ENCODE data around the gene PRR11. TPM values are rescaled to one million over a fixed set of nuclear protein-coding genes. Genes with fewer than 3 reads are reported as not detected.
"Not testable (repeated sequence)": the region's sequence is repeated elsewhere in the genome, so short reads cannot be mapped to it uniquely, and the experiment has no call there.

PRR11 gene
- total RNA-seq, 1 experiment from 2014 or later = 14.7 TPM

DNA sequence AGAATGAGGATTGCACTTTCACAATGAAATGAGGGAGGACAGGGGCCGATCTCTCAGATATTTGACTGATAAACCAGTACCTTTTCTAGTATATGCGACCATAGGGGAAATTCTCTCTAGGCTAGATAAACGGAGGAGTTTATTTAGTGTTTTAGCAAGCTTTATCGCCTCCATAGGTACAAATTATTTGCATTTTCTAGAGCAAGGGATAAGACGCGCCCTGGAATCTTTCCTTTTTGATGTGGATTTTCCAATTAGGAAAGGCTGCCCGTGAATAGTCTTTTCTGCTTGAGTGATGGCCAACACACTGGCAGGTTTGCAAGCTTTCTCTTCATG, 64.4 kb downstream of the PRR11 start:
- no peak for DNase-seq (ENCODE audit: low read depth)

DNA sequence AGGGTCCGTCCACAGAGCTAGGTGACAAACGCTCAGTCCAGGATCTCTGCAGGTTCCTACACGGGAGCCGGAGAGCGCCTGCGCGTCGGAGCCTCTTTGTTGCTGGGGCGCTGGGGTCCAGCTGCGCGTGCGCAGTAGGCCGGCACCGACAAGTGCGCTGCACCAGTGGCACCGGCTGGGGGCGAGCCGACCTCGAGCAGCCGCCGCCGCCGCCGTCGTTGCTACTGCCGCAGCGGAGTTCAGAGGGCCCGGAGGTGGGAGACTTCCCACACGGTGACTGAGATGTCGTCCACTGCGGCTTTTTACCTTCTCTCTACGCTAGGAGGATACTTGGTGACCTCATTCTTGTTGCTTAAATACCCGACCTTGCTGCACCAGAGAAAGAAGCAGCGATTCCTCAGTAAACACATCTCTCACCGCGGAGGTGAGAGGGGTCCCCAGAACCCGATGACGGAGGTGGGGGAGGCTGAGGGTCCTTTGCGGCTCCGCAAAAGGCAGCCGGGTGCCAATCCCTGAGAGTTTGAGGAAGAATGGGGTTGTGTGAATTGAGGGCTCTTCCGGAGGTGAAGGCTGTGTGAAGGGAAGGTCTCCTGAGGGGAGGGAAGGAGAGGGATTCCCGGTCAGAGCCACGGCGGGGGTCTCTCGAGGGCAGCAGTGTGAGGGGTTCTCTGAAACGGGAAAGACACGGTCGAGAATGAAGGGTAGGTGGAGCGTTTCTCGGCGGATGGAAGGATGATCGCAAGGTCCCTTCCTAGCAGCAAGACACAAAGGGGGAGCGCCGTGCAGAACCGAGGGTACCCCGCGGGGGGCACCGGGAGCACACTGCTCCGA, 65.0 kb downstream of the PRR11 start, which contains the start of gene GDPD1:
Gene GDPD1, plus strand, starts transcription at position 184 of the 831 bp plus-strand sequence. Its CDS starts 99 bp downstream, at position 283.
- peak; percentile 95 for DNase-seq (ENCODE audit: low read depth)

DNA sequence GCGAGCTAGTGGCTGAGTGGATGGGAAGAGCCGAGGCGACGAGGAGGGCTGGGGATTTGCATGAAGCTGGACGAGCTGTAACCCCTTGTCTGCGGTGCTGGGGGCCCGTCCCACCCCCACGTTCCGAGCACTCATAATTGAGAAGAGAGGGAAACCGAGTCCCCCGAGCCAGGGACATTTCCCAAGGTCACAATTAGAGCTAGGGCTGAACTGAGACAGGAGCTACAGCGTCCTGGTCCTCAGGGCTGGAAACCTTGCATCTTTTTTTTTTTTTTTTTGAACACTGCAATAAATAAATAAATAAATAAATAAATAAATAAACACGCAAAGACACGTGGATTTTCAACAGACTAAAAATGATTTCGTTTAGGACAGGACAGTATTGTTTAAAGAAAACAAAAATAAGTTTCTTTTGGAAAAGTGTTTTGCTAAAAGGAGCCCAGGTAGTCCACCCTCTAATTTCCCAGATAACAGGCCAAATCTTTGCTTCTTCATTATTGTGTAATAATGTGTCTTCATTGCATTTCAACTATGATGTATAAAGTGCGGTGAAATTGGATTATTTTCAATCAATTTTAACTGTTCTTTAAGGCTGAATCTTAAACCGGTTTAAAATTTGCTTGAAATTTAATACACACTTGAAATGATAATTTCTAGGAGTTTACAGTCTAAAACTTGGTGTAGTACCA, 65.8 kb downstream of the PRR11 start:
- no peak for DNase-seq (ENCODE audit: low read depth)

DNA sequence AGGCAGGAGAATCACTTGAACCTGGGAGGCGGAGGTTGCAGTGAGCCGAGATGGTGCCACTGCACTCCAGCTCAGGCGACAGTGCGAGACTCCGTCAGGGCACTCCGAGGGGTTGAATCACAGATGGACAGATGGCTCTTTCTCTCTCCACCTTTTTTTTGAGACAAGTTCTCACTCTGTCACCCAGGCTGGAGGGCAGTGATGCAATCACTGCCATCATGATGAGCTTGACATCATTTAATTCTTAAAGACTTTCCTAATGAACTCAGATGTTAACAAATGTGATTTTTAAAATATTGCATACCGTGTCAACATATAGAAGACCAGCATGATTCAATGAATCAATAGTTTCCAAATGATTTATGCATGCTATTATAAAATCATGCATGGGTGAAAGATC, 68.3 kb downstream of the PRR11 start:
- DNase-seq (ENCODE audit: low read depth) = no peak

DNA sequence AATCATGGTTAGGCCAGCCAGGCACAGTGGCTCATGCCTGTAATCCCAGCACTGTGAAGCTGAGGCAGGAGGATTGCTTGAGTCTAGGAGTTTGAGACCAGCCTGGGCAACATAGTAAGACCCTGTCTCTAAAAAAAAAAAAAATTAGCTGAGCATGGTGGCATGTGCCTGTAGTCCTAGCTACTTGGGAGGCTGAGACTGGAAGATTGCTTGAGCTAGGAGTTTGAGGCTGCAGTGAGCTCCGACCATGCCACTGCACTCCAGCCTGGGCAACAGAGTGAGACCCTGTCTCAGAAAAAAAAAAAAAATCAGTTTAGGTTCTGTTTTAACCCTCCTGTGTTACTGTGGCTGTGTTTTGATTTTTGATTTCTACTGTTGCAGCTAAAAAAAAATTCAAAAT, 73.0 kb downstream of the PRR11 start:
- DNase-seq (ENCODE audit: low read depth) = not testable (repeated sequence)

DNA sequence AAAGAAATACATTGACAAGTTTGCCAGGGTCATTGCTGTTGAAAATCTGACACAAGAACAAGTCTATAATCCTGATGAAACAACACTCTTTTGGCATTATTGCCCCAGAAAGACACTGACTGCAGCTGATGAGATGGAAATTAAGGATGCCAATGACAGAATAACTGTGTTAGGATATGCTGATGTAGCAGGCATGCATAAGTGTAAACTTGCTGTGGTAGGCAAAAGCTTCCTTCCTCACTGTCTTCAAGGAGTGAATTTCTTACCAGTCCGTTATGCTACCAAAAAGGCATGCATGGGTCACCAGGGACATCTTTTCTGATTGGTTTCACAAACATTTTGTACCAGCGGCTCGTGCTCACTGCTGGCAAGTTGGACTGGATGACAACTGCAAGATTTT, 75.2 kb downstream of the PRR11 start:
- DNase-seq (ENCODE audit: low read depth) = no peak

DNA sequence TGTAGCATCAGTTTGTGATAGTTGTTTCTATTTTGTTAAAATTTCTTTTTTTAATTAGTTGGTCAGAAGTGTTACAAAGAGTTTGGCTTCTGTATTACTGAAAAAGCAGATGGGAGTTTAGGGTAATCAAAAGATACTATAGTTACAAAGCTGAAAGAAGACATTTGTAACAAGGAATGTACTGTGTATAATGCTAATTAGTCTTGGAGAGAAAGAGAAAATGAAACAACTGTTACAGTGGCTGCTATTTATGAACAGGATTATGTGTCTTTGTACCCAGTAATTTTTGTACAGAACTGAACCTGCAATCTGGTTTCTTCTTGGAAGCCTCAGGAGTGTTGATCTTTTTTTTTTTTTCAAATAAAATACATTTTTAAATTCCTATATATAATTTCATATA, 79.1 kb downstream of the PRR11 start:
- no peak for DNase-seq (ENCODE audit: low read depth)

DNA sequence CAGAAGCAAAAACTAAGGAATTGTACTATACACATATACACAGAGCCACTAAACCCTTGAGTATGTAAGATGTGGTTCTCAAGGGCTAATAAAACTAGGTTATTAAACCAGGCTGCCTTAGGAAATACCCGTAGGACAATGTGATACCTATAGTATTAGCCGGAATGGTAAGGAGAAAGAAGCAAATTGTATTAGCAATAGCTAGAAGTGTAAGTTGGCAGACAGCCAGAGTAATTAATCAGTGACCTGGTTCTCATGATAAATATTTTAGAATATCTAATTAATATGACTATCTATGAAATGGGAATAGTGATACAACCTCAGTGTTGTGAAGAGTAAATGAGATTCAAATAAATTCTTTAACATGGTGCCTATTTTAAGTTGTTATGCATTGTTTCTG, 83.4 kb downstream of the PRR11 start:
- DNase-seq (ENCODE audit: low read depth) = no peak

DNA sequence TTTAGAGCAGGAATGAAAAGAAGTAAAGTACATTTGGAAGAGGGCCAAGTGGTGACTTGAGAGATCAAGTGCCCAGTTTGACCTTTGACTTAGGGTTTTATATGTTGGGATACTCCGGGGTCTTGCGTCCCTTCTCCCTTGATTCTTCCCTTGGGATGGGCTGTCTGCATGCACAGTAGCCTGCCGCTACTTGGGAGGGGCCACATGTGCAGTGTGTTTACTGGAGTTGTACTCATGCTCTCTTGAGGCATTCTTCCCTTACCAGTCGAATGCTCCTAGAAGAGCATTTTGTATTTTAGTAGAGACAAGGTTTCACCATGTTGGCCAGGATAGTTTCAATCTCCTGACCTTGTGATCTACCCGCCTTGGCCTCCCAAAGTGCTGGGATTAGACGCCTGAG, 88.5 kb downstream of the PRR11 start:
- no peak for DNase-seq (ENCODE audit: low read depth)

Other genes with a start within 250 kb of the PRR11 start
- gene TRIM37, start 48.9 kb upstream of the PRR11 start, total RNA-seq (2014; rRNA removed; shearing (Covaris generic)) = 16.6 and 20.9 TPM in 2 replicates
- gene SKA2, start 560 bp upstream of the PRR11 start, total RNA-seq (2014; rRNA removed; shearing (Covaris generic)) = 110 and 118 TPM in 2 replicates
- 15.2 and 17.3 TPM in 2 replicates for gene SMG8, start 54.3 kb downstream of the PRR11 start, total RNA-seq (2014; rRNA removed; shearing (Covaris generic))
- gene GDPD1, start 64.8 kb downstream of the PRR11 start, total RNA-seq (2014; rRNA removed; shearing (Covaris generic)) = 0.57 and 1.4 TPM in 2 replicates
- gene YPEL2, start 175.9 kb downstream of the PRR11 start, total RNA-seq (2014; rRNA removed; shearing (Covaris generic)) = 0.54 and 2.1 TPM in 2 replicates

Data from Daoy (cell line).